GM23248 (cell line): Measurements from ENCODE around the gene ZDHHC15. TPM values are rescaled to one million over a fixed set of nuclear protein-coding genes. Genes with fewer than 3 reads are reported as not detected.

ENCODE experiments used
- DNase-seq: peaks from one replicate; pipeline ENCODE4 v3.0.0-alpha.2; 2015
- H2AFZ ChIP-seq: fragments of 200-600 bp; sonication (generic); 2 replicates; pipeline ENCODE4 v1.6.1; 2016; ENCODE audit warnings: antibody characterized with exemption
- H3F3A ChIP-seq: fragments of 200-600 bp; sonication (generic); 2 replicates; pipeline ENCODE4 v1.6.1; 2016; ENCODE audit warnings: mild to moderate bottlenecking, antibody characterized with exemption, mixed run types; ENCODE audit not compliant: insufficient read depth
- H3K27ac ChIP-seq: fragments of 200-600 bp; sonication (generic); 2 replicates; pipeline ENCODE4 v1.5.1; 2016; ENCODE audit warnings: mild to moderate bottlenecking
- H3K27me3 ChIP-seq: fragments of 200-600 bp; sonication (generic); replicated peaks from 2 replicates; pipeline ENCODE4 v1.6.1; 2016; ENCODE audit warnings: mild to moderate bottlenecking; ENCODE audit not compliant: insufficient read depth
- H3K36me3 ChIP-seq: fragments of 200-600 bp; sonication (generic); 2 replicates; pipeline ENCODE4 v1.6.1; 2016; ENCODE audit warnings: low read depth, mild to moderate bottlenecking
- H3K4me1 ChIP-seq: fragments of 200-600 bp; sonication (generic); 2 replicates; pipeline ENCODE4 v1.6.1; 2016; ENCODE audit warnings: mild to moderate bottlenecking; ENCODE audit not compliant: insufficient read depth
- H3K4me2 ChIP-seq: fragments of 200-600 bp; sonication (generic); one replicate; pipeline ENCODE4 v1.6.1; 2016; ENCODE audit warnings: mild to moderate bottlenecking; ENCODE audit not compliant: unreplicated experiment
- H3K4me3 ChIP-seq: fragments of 200-600 bp; sonication (generic); 2 replicates; pipeline ENCODE4 v1.5.1; 2016; ENCODE audit warnings: mild to moderate bottlenecking
- H3K79me2 ChIP-seq: fragments of 200-600 bp; sonication (generic); 2 replicates; pipeline ENCODE4 v1.6.1; 2016; ENCODE audit warnings: mild to moderate bottlenecking; ENCODE audit not compliant: insufficient read depth
- H3K9ac ChIP-seq: fragments of 200-600 bp; sonication (generic); 2 replicates; pipeline ENCODE4 v1.6.1; 2016; ENCODE audit warnings: mild to moderate bottlenecking
- H3K9me2 ChIP-seq: fragments of 200-600 bp; sonication (generic); 2 replicates; pipeline ENCODE4 v1.6.1; 2016; ENCODE audit warnings: mixed run types, mild to moderate bottlenecking, moderate library complexity; ENCODE audit not compliant: insufficient read depth
- H3K9me3 ChIP-seq: fragments of 200-600 bp; sonication (generic); one replicate; pipeline ENCODE4 v1.6.1; 2017; ENCODE audit warnings: low read depth
- H4K20me1 ChIP-seq: fragments of 200-600 bp; sonication (generic); 2 replicates; pipeline ENCODE4 v1.6.0; 2016; ENCODE audit not compliant: insufficient read depth
- EZH2 ChIP-seq: fragments of 200-600 bp; sonication (generic); IDR thresholded peaks from 2 replicates; pipeline ENCODE4 v1.6.1; 2018; ENCODE audit warnings: antibody characterized with exemption, mild to moderate bottlenecking; ENCODE audit not compliant: insufficient read depth, poor library complexity, severe bottlenecking
- EZH2phosphoT487 ChIP-seq: fragments of 200-600 bp; sonication (generic); IDR thresholded peaks from 2 replicates; pipeline ENCODE4 v1.6.1; 2018; ENCODE audit warnings: antibody characterized with exemption, moderate library complexity, mild to moderate bottlenecking, low read depth; ENCODE audit not compliant: insufficient read depth
- WGBS, 2 experiments: methylation state at CpG; one replicate each; pipeline ENCODE4 v1.1.6; 2015 to 2017; ENCODE audit warnings: low lambda C conversion rate in 2 of 2, low coverage in 1 of 2; ENCODE audit errors: missing lambda C conversion rate in 2 of 2; 5-methylcytosine and 5-hydroxymethylcytosine counted together
- in situ Hi-C: fragments of 300-500 bp; cut with MboI; formaldehyde crosslinking; loops from 2 replicates; pipeline ENCODE4 v1.15.0; 2020
- polyA plus RNA-seq: library from polyadenylated mRNA; unstranded; fragments of >200 nt; fragmentation: Nextera tagmentation; extraction: Ambion mirVana; gene quantifications from 2 replicates; pipeline ENCODE4 v1.2.1, GENCODE V29; 2016
- total RNA-seq: library from RNA; depleted of rRNA; stranded (reverse); fragments of >200 nt; shearing (Covaris generic); gene quantifications from 2 replicates; pipeline ENCODE4 v1.2.3, GENCODE V29; 2014; rRNA removed

Gene ZDHHC15
- total and polyA plus RNA-seq, 2 experiments from 2014 or later, result 0.18 TPM; not detected in 1

- Histone ChIP-seq H3K4me2 (no peak overlapping the region), H3K4me3 (no peak overlapping the region), H3K27ac (no peak overlapping the region), H3F3A (no peaks in the 10 kb centered on the region), H3K36me3 (no peaks in the 10 kb centered on the region), H3K9me2 (no peaks in the 10 kb centered on the region), H3K9me3 (no peaks in the 10 kb centered on the region), H4K20me1 (no peaks in the 10 kb centered on the region), H3K27me3 (no peaks in the 10 kb centered on the region), H3K79me2 (no peaks in the 10 kb centered on the region), H2AFZ (no peak overlapping the region), H3K9ac (no peak overlapping the region), H3K4me1 (no peaks in the 10 kb centered on the region)
- in situ Hi-C loops, result no loop called here
- 80 to 84% methylated on average over 4 to 16 of the region's 16 CpGs for WGBS, 2 experiments
- TF ChIP-seq EZH2, result no peak
- no peak for TF ChIP-seq EZH2phosphoT487
- no peak for DNase-seq
Measured at GRCh38 chrX:75327607-75328006, 195.2 kb downstream of the ZDHHC15 start.

Other genes starting within 250 kb of the ZDHHC15 start
- gene UPRT, start 249.0 kb downstream of the ZDHHC15 start, total RNA-seq, result 12.8 and 14.2 TPM in 2 replicates
- gene UPRT, start 249.0 kb downstream of the ZDHHC15 start, polyA plus RNA-seq, result 10.9 and 12.2 TPM in 2 replicates